Tibial nerve (tissue), 4 donors: ENCODE measurements around the gene PTPN2. TPM values are rescaled to one million over a fixed set of nuclear protein-coding genes. Genes with fewer than 3 reads are reported as not detected.

Experiments
- DNase-seq, 2 donors: peaks; one replicate each; pipeline ENCODE4 v3.0.0-alpha.2; 2019; ENCODE audit warnings: low spot score in 2 of 2
- H3K27ac ChIP-seq, 4 donors: fragments of 200-600 bp; sonication (generic) in 3 of 4; one replicate each; pipeline ENCODE4 v1.5.1; 2017 to 2019; ENCODE audit warnings: mild to moderate bottlenecking in 1 of 4
- H3K27me3 ChIP-seq, 2 donors: fragments of 200-600 bp; sonication (generic) in 1 of 2; one replicate each; pipeline versions ENCODE4 v1.5.1 to v1.6.0; 2017 to 2019
- H3K36me3 ChIP-seq, 3 donors: fragments of 200-600 bp; sonication (generic); one replicate each; pipeline ENCODE4 v1.5.1; 2018 to 2019
- H3K4me1 ChIP-seq, 4 donors: fragments of 200-600 bp; sonication (generic) in 3 of 4; one replicate each; pipeline ENCODE4 v1.5.1; 2017 to 2019
- H3K4me3 ChIP-seq, 4 donors: fragments of 200-600 bp; sonication (generic) in 3 of 4; one replicate each; pipeline ENCODE4 v1.5.1; 2017 to 2019; ENCODE audit warnings: mild to moderate bottlenecking in 1 of 4, moderate library complexity in 1 of 4
- H3K9me3 ChIP-seq, 4 donors: fragments of 200-600 bp; sonication (generic) in 3 of 4; one replicate each; pipeline ENCODE4 v1.5.1; 2017 to 2019
- EP300 ChIP-seq, 2 donors: sonication (generic); formaldehyde crosslinking; IDR thresholded peaks; one replicate each; pipeline ENCODE4 v1.6.1; 2017; ENCODE audit warnings: antibody characterized with exemption in 2 of 2, mild to moderate bottlenecking in 1 of 2
- POLR2A ChIP-seq, 2 donors: fragments of 450-650 bp; IDR thresholded peaks; one replicate each; pipeline ENCODE4 v1.6.1; 2017; ENCODE audit warnings: antibody characterized with exemption in 2 of 2, mild to moderate bottlenecking in 2 of 2, moderate library complexity in 2 of 2
- WGBS, 2 donors: methylation state at CpG; one replicate each; pipeline ENCODE4 v1.1.5; 2018; 5-methylcytosine and 5-hydroxymethylcytosine counted together
- total RNA-seq, 4 donors: library from RNA; depleted of rRNA; stranded (reverse); fragments of >200 nt; gene quantifications; one replicate each; pipeline ENCODE4 v1.1.0, GENCODE V29; 2016
- TF ChIP-seq, protein P1 (sequence below), 5 experiments: fragments of 200-600 bp in 3 of 5; fragments of 450-650 bp in 2 of 5; sonication (generic) in 3 of 5; IDR thresholded peaks; one replicate each; pipeline ENCODE4 v1.5.1; 2016 to 2019; ENCODE audit warnings: antibody characterized with exemption in 5 of 5, mild to moderate bottlenecking in 3 of 5, moderate library complexity in 2 of 5

The PTPN2 gene
- total RNA-seq, 4 donors from 2014 or later = 12.9 to 50.5 (median 30.7) TPM

DNA sequence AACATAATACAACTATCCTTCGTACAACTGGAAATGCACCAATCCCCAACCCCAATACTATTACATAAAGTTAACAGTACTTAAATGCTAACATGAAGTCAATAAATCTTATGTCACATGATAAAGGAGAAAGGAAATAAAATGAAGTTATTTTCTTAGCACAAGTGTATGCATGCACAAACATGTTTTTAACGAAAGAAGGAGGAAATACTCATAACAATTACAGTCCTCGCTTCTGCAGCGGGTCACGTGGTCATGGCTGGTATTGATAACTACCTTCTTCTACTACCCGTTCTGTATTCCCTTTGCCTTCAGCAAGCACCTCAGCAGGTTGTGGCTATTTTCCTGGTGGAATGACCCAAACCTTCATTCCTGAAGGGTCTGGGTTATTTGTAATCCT lies 129.5 kb downstream of the PTPN2 start:
- WGBS, 2 donors = 89 to 92% methylated on average over 6 of the region's 6 CpGs
- H3K9me3 ChIP-seq = no peaks in the 10 kb centered on the region
- no peaks in the 10 kb centered on the region for H3K4me1 ChIP-seq
- no peaks in the 10 kb centered on the region for H3K36me3 ChIP-seq
- no peak overlapping the region for H3K27ac ChIP-seq
- TF ChIP-seq EP300 (IDR thresholded peaks at IDR 0.05) = no peak
- TF ChIP-seq POLR2A (IDR thresholded peaks at IDR 0.05) = no peak
- TF ChIP-seq, protein P1, sequence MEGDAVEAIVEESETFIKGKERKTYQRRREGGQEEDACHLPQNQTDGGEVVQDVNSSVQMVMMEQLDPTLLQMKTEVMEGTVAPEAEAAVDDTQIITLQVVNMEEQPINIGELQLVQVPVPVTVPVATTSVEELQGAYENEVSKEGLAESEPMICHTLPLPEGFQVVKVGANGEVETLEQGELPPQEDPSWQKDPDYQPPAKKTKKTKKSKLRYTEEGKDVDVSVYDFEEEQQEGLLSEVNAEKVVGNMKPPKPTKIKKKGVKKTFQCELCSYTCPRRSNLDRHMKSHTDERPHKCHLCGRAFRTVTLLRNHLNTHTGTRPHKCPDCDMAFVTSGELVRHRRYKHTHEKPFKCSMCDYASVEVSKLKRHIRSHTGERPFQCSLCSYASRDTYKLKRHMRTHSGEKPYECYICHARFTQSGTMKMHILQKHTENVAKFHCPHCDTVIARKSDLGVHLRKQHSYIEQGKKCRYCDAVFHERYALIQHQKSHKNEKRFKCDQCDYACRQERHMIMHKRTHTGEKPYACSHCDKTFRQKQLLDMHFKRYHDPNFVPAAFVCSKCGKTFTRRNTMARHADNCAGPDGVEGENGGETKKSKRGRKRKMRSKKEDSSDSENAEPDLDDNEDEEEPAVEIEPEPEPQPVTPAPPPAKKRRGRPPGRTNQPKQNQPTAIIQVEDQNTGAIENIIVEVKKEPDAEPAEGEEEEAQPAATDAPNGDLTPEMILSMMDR (IDR thresholded peaks at IDR 0.05) = no peak
- H3K4me3 ChIP-seq = no peak overlapping the region
- no peaks in the 10 kb centered on the region for H3K27me3 ChIP-seq
- DNase-seq = no peak

DNA sequence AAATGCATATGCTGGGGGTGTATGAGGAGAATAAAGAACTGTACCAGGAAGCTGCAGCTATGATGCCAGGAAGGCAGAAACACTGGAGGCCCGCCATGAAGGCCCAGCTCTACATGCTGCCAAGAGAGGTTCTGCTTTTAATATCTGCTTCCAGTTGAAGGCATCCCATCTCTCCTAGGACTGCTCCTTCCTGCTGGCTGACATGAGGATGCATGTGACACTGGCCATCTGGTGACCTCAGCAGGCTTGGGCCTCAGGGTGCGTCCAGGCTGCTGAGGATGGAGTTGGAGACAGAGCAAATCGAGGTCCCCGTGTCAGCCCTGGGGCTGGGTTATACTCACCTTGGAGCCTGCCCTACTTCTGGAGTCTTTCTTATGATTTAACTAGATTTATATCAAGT lies 132.1 kb downstream of the PTPN2 start:
- no peak for DNase-seq
- no peak for TF ChIP-seq EP300 (IDR thresholded peaks at IDR 0.05)
- TF ChIP-seq POLR2A (IDR thresholded peaks at IDR 0.05) = no peak
- TF ChIP-seq, protein P1 (IDR thresholded peaks at IDR 0.05) = no peak
- no peak overlapping the region for H3K4me3 ChIP-seq
- no peaks in the 10 kb centered on the region for H3K4me1 ChIP-seq
- no peaks in the 10 kb centered on the region for H3K27me3 ChIP-seq
- no peak overlapping the region for H3K27ac ChIP-seq
- no peaks in the 10 kb centered on the region for H3K36me3 ChIP-seq
- no peaks in the 10 kb centered on the region for H3K9me3 ChIP-seq
- WGBS, 2 donors = 82 to 83% methylated on average over 4 of the region's 4 CpGs

DNA sequence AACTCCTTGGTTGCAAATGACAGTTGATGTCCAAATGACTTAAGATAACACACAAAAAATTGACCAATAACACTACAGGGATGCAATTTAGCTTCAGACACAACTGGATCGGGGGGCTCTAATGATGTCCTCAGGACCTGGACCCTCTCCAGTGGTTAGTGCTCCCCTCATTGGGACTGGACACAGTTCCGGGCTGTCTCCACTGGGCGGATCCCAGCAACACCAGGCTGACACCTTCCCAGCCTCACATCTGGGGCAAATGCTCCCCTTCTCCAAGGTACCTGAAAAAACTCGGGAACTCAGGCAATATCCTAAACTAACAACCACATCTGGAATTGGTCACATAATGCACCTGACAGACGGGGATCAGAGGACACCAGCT lies 132.5 kb downstream of the PTPN2 start:
- no peak for TF ChIP-seq EP300 (IDR thresholded peaks at IDR 0.05)
- no peak for TF ChIP-seq POLR2A (IDR thresholded peaks at IDR 0.05)
- TF ChIP-seq, protein P1 (IDR thresholded peaks at IDR 0.05) = no peak
- WGBS, 2 donors = 86 to 93% methylated on average over 5 of the region's 5 CpGs
- no peak for DNase-seq
- H3K9me3 ChIP-seq = no peaks in the 10 kb centered on the region
- H3K27me3 ChIP-seq = no peaks in the 10 kb centered on the region
- H3K36me3 ChIP-seq = no peaks in the 10 kb centered on the region
- H3K4me3 ChIP-seq = no peak overlapping the region
- H3K4me1 ChIP-seq = no peaks in the 10 kb centered on the region
- H3K27ac ChIP-seq = no peak overlapping the region

DNA sequence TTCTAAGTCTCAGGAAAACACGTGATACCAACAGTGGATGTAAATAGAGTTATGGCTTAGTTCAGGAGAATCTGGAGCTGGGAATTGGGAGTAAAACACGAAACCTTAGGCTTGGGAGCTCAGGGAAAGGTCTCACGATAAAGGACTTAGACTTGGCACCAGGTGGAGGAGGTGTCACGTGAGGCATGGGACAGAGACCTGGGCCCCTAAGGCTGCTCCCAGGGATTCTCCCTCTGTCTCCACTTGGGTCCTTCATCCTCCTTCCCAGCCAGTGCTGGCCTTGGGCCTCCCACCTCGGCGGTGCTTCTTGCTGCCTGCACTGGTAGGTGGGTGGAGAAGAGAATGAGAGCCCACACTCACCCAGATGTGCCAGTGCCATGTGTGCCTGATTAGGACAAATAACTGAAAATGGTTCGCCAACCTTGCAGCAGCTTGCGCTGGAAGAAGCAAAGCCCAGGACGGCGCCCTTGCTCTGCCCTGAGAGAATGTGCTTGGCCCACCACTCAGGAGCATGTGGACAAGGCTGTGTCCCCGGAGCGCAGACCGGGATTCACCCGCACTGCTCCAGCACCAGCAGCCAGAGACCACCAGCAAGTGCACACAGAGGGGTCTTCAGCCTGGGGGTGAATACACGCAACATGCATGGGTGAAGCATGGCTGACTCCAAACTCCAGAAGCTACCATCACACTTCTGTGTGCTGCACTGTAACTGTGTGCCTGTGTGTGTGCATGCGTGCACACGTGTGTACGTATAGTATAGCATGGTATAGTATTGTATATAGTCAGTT lies 133.1 kb downstream of the PTPN2 start:
- Histone ChIP-seq H3K27ac (no peak overlapping the region), H3K36me3 (no peaks in the 10 kb centered on the region), H3K4me1 (no peaks in the 10 kb centered on the region), H3K27me3 (no peaks in the 10 kb centered on the region), H3K4me3 (no peak overlapping the region), H3K9me3 (no peaks in the 10 kb centered on the region)
- DNase-seq = no peak
- TF ChIP-seq, protein P1 (IDR thresholded peaks at IDR 0.05) = no peak
- no peak for TF ChIP-seq POLR2A (IDR thresholded peaks at IDR 0.05)
- no peak for TF ChIP-seq EP300 (IDR thresholded peaks at IDR 0.05)
- 89 to 90% methylated on average over 18 of the region's 18 CpGs for WGBS, 2 donors

DNA sequence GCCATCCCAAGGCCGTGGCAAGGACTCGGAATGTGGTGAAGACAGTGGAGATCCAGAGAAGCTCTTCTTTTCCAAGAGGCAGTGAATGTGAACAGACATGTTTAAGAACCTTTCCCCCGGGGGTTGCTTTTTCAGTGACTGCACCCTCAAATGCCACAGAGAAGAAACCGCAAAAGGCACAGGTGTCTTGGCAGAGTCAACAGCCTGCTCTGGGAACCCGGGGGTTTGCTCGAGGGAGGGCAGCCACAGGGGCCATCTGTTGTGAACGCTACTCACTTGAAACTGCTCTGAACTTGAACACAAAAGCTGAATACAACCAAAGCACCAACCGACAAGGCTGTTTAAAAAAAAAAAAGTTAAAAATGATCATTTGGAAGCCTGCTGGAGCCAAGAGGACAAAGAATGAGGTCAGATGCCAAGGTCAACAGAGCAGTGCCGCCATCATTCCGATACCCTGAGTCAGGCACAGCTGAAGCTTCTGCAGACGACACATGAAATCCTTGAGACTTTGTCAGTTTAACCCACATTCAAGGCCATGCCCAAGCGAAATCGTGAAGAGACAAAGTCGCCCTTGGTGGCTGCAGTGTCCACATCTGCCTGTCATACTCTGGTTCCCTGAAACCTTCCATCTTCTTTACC lies 133.8 kb downstream of the PTPN2 start:
- Histone ChIP-seq H3K9me3 (no peaks in the 10 kb centered on the region), H3K4me3 (no peak overlapping the region), H3K27me3 (no peaks in the 10 kb centered on the region), H3K4me1 (no peaks in the 10 kb centered on the region), H3K36me3 (no peaks in the 10 kb centered on the region), H3K27ac (no peak overlapping the region)
- 56 to 59% methylated on average over 14 of the region's 14 CpGs for WGBS, 2 donors
- TF ChIP-seq POLR2A (IDR thresholded peaks at IDR 0.05) = no peak
- TF ChIP-seq, protein P1 (IDR thresholded peaks at IDR 0.05) = no peak
- TF ChIP-seq EP300 (IDR thresholded peaks at IDR 0.05) = no peak
- no peak for DNase-seq
